Activated T-helper 2 cell treated with anti-CD3 and anti-CD28 coated beads, Interferon-gamma antibody, Interleukin-2, Interleukin-4, amounts not matched to agents 10 μg/mL and 5 μg/mL and 100 μg/mL, durations not matched to agents 14 hours and 24 hours and 36 hours (primary cell): ENCODE measurements around the gene ZNF775. TPM values are rescaled to one million over a fixed set of nuclear protein-coding genes. Genes with fewer than 3 reads are reported as not detected.

Source experiments
- DNase-seq: peaks from one replicate; pipeline ENCODE4 v3.0.0; 2021; ENCODE audit warnings: low spot score
- H3K27ac Mint-ChIP-seq: one replicate; pipeline ENCODE4 v1.8.0; 2021; ENCODE audit warnings: mixed read lengths
- H3K27me3 Mint-ChIP-seq: one replicate; pipeline ENCODE4 v1.8.0; 2021; ENCODE audit warnings: low read depth, mixed read lengths
- H3K36me3 Mint-ChIP-seq: one replicate; pipeline ENCODE4 v1.8.0; 2021; ENCODE audit warnings: low read depth, mixed read lengths
- H3K4me1 Mint-ChIP-seq: one replicate; pipeline ENCODE4 v1.8.0; 2021; ENCODE audit warnings: low read depth, mixed read lengths
- H3K4me3 Mint-ChIP-seq: one replicate; pipeline ENCODE4 v1.8.0; 2021; ENCODE audit warnings: low read depth, mild to moderate bottlenecking, moderate library complexity, mixed read lengths
- H3K9me3 Mint-ChIP-seq: one replicate; pipeline ENCODE4 v1.8.0; 2021; ENCODE audit warnings: mixed read lengths
- intact Hi-C: fragments of 100-400 bp; cut with micrococcal nuclease; formaldehyde crosslinking; loops from one replicate; pipeline ENCODE4 v1.15.1; 2023
- total RNA-seq: library from RNA; stranded (reverse); gene quantifications from 2 replicates; pipeline ENCODE4 v1.2.3, GENCODE V29; 2022

Gene ZNF775
- total RNA-seq, 1 donor from 2014 or later: 4.5 TPM

DNA sequence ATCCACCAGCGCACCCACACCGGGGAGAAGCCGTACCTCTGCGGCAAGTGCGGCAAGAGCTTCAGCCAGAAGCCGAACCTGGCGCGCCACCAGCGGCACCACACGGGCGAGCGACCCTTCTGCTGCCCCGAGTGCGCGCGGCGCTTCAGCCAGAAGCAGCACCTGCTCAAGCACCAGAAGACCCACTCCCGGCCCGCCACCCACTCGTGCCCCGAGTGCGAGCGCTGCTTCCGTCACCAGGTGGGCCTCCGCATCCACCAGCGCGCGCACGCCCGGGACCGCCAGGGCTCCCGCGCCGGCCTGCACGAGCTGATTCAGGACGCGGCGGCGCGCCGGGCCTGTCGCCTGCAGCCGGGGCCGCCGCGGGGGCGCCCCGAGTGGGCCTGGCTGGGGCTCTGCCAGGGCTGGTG is 17.7 kb downstream of the ZNF775 start:
- intact Hi-C loops: no loop called here
- H3K4me3 Mint-ChIP-seq: no peak overlapping the region
- peaks cover 24% of the 10 kb centered on the region for H3K4me1 Mint-ChIP-seq
- H3K27me3 Mint-ChIP-seq: no peaks in the 10 kb centered on the region
- H3K27ac Mint-ChIP-seq: no peak overlapping the region
- peaks cover 9% of the 10 kb centered on the region for H3K36me3 Mint-ChIP-seq
- DNase-seq: no peak
- no peaks in the 10 kb centered on the region for H3K9me3 Mint-ChIP-seq

DNA sequence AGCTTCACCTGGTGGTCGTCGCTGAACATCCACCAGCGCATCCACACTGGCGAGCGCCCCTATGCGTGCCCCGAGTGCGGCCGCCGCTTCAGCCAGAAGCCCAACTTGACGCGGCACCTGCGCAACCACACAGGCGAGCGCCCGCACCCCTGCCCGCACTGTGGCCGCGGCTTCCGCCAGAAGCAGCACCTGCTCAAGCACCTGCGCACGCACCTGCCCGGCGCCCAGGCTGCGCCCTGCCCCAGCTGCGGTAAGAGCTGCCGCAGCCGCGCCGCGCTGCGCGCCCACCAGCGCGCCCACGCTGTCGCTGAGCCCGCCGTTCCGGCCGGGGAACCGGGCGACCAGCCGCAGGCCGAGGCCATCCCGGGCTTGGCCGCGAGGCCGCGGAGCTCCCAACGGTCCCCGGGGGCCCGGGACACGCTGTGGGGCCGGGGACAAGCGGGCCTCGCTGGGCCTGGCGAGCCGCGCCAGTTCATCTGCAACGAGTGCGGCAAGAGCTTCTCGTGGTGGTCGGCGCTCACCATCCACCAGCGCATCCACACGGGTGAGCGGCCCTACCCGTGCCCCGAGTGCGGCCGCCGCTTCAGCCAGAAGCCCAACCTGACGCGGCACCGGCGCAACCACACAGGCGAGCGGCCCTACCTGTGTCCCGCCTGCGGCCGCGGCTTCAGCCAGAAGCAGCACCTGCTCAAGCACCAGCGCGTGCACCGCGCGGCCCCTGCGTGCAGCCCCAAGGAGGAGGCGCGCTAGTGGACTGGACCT is 18.4 kb downstream of the ZNF775 start:
- Mint-ChIP-seq H3K4me1 (peaks cover 27% of the 10 kb centered on the region), H3K9me3 (no peaks in the 10 kb centered on the region), H3K4me3 (no peak overlapping the region), H3K27me3 (no peaks in the 10 kb centered on the region), H3K36me3 (peaks cover 3% of the 10 kb centered on the region), H3K27ac (no peak overlapping the region)
- no peak for DNase-seq
- intact Hi-C loops: no loop called here

DNA sequence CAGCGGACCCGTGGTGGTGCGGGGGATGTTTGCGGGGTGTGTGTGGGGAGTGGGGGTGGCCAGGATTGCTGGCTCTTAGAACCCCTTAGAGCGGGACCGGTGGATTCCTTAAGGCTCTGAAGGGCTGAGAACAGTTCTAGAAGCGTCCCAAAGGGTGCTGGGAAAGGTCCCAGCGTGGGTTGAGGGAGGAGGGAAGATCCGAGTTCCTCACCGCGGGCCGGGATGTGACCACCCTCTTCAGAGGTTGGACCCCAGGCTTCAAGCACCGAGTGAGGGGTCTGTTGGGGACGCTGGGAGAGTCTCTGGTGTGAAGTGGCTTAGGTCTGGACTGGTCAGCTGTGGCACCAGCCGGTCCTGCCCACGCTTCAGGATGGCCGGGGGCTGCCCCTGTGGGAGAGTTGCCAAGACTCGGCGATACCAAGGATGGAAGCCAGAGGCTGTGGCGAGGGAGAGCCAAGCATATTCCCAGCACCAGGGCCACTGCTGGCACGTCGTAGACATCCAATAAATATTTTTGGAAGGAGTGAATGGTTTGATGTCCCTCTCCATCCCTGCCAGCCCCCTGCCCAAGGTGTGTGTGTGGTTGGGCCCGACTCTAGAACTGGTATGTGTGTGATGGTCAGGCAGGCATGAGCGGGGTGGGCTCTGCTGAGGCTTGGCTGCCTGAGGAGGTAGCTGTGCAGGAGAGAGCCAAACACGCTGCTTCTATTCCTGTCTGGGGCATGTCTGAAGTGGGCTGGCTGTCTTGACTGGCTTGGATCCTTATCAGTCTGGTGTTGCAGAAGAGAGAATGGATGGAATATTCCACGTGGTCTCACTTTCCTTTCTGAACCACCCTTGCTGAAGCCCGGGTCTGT is 19.2 kb downstream of the ZNF775 start:
- H3K9me3 Mint-ChIP-seq: no peaks in the 10 kb centered on the region
- peaks cover 28% of the 10 kb centered on the region for H3K4me1 Mint-ChIP-seq
- no peak overlapping the region for H3K4me3 Mint-ChIP-seq

DNA sequence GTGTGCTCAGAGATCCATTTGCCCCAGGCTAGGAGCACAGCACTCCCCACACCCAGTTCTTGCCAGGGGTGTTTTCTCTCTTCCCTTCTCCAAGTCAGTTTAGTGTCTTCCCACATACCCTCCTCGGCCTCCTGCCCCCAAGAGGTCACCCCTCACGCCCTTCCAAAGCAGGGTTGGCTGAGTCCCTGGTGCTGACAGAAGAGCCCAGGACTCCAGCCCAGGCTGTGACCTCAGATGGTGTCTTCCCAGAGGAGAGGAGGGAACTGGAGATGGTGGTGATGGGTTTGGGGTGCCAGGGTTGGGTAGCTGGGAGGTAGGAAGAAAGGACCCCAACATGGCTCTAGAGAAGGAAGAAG is 19.8 kb downstream of the ZNF775 start:
- Mint-ChIP-seq H3K9me3 (no peaks in the 10 kb centered on the region), H3K4me1 (peaks cover 33% of the 10 kb centered on the region), H3K27me3 (no peaks in the 10 kb centered on the region), H3K36me3 (peaks cover 3% of the 10 kb centered on the region), H3K4me3 (no peak overlapping the region), H3K27ac (no peak overlapping the region)
- intact Hi-C loops: no loop called here
- no peak for DNase-seq

More for the DNA sequence above, 19.2 kb downstream of the ZNF775 start:
- H3K27me3 Mint-ChIP-seq: no peaks in the 10 kb centered on the region
- no peak for DNase-seq
- H3K36me3 Mint-ChIP-seq: peaks cover 3% of the 10 kb centered on the region
- no peak overlapping the region for H3K27ac Mint-ChIP-seq
- intact Hi-C loops: no loop called here

DNA sequence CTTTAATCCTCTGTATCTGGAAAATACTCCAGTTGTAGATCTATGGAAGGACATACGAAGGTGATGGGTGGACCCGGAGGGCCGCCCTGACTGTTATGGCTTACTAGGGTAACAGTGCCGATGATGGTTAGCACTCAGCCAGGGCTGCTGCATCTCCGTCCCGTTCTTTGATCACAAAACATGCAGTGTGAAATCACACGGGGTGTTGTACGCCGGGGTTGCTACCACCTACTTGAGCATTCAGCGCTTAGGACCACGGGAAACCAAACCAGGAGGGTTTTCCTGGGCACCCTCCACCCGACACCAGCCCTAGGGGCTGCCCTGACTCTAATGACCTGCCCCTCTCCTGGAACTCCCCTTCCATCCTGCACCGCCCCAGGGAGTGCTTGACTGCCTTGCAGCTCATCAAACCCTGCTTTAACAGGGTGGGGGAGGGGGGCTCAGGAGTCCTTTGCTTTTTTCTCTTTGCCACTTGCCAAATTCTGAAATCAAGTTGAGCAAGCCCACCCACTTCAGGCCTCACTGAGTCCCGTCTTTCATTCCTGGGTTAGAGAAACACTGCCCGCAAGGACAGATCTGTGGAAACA is 20.4 kb downstream of the ZNF775 start:
- peaks cover 38% of the 10 kb centered on the region for H3K4me1 Mint-ChIP-seq
- no peak overlapping the region for H3K4me3 Mint-ChIP-seq
- no peaks in the 10 kb centered on the region for H3K9me3 Mint-ChIP-seq
- no peak overlapping the region for H3K27ac Mint-ChIP-seq
- H3K36me3 Mint-ChIP-seq: no peaks in the 10 kb centered on the region
- intact Hi-C loops: no loop called here
- H3K27me3 Mint-ChIP-seq: no peaks in the 10 kb centered on the region
- no peak for DNase-seq

DNA sequence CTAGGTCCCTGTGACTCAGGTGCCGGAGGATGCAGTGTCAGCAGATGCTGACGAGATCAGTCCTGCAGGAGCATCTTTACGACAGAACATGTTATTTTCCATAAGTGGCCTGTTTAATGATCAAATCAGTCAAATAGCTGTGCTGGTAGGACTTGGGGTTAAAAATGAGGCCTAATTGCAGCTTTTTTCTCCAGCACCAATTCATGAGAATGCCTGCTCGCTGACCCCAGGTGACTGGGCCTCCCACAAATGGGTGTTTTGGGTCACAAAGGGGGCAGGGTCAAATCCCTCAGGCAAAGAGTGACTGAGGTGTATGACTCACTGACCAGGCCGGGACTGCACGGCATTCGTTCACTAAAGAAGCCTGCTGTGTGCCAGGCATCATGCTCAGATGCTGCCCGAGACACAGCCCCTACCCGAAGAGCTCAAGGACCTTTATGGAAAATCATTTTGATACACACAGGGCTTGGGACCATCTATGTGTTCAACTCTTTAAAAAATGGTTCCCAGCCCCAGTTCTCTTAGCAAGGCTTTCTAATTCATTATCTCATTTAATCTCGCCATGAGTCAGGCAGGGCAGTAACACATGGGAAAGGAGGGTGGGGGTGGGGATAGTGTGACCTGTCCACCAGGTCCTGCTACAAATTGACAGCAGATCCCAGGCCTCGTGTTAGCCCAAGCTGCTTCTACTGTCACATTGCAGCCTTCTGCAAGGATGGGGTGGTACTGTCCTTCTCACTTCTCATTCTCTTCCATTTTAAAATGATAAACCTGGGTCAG is 21.1 kb downstream of the ZNF775 start:
- Mint-ChIP-seq H3K9me3 (no peaks in the 10 kb centered on the region), H3K4me1 (peaks cover 39% of the 10 kb centered on the region), H3K4me3 (no peak overlapping the region), H3K27me3 (no peaks in the 10 kb centered on the region), H3K27ac (no peak overlapping the region), H3K36me3 (no peaks in the 10 kb centered on the region)
- no peak for DNase-seq
- intact Hi-C loops: no loop called here

DNA sequence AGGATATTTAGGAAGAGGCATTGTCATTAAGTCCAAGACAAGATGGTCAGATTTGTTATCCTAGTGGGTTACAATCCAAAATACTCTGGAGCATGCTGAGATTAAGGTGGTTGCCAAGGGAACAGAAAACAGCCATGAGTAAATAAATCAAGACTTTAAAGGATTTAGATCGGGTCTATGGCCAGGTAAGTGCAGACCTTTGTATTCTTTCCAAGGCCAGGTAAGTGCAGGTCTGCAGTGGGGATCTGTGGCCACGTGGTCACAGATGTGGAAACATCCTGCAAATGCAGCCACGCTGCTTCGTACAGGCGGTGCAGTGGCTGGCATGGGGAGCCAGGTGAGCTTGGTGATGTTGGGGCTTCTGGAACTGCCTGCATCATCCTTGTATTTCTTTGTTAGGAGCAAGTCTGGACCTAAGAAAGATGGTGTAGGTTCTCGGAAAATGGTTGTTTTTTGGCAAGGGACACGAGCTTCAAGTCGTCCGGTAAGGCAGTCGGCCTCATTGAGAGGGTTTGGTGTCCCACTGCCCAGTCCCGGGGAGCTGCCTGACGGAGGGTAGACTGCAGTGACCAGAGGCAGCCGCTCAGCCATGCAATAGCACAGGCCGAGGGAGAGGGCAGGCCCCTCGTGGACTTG is 21.8 kb downstream of the ZNF775 start:
- Mint-ChIP-seq H3K27me3 (no peaks in the 10 kb centered on the region), H3K27ac (no peak overlapping the region)

DNA sequence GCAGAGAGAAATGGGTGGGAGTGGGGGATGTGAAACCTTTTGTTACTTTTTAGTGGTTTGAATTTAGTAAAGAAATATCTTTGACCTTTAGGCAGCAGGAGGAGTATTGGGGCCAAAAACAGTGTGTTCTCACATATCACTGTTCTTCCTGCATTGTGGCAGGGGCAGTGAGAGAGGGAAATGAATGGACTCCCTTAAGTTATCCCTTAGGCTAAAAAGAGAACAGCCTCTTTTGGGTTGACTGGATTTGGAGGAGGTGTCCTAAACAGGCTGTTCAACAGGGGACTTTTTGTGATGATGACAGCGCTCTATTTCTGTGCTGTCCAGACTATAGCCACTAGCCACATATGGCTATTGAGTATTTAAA is 22.3 kb downstream of the ZNF775 start:
- no peak for DNase-seq
- Mint-ChIP-seq H3K4me3 (no peak overlapping the region), H3K27me3 (no peaks in the 10 kb centered on the region), H3K4me1 (peaks cover 48% of the 10 kb centered on the region), H3K27ac (no peak overlapping the region), H3K9me3 (no peaks in the 10 kb centered on the region), H3K36me3 (no peaks in the 10 kb centered on the region)
- intact Hi-C loops: no loop called here

More for the DNA sequence above, 21.8 kb downstream of the ZNF775 start:
- no peak for DNase-seq
- intact Hi-C loops: no loop called here
- H3K4me1 Mint-ChIP-seq: peaks cover 43% of the 10 kb centered on the region
- no peak overlapping the region for H3K4me3 Mint-ChIP-seq
- no peaks in the 10 kb centered on the region for H3K36me3 Mint-ChIP-seq
- H3K9me3 Mint-ChIP-seq: no peaks in the 10 kb centered on the region

DNA sequence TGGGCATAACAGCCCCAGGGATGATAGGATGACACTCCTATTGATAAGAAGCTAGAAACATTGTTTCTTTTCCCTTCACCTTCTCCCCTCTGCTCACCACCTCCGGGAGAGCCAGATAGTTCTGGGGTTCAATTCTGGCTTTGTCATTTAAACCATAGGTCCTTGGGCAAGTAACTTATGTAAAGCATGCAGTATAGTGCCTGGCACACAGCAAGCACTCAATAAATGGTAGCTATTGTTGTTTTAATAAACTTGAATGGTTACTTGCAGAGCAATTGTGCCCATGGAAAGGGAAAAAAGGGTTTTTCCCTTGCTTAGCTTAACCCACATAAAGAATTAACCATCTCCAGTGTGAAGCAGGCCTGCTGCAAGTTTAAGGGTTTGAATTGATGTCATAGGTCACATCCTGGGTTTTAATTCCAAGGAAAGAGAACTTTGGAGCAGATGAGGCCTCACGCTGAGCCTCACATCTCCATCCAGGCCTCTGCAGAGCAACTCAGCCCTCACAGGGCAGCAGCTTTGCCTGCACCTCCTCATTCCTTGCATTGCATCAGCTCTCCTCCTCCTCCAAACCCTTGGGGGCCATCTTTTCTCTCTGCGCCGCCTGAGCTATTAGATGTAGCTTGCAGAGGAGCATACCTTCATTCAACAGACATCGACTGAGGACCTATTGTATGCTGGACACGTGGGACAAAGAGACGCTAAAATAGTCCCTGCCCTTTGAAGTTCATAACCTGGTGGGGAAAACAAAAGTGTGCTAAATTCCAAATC is 22.9 kb downstream of the ZNF775 start:
- peak overlapping the region; percentile 24 for H3K4me3 Mint-ChIP-seq
- H3K9me3 Mint-ChIP-seq: no peaks in the 10 kb centered on the region
- H3K27me3 Mint-ChIP-seq: no peaks in the 10 kb centered on the region
- intact Hi-C loops: no loop called here
- H3K27ac Mint-ChIP-seq: peak overlapping the region; percentile 31
- DNase-seq: no peak
- peaks cover 53% of the 10 kb centered on the region for H3K4me1 Mint-ChIP-seq
- H3K36me3 Mint-ChIP-seq: peaks cover 1% of the 10 kb centered on the region

DNA sequence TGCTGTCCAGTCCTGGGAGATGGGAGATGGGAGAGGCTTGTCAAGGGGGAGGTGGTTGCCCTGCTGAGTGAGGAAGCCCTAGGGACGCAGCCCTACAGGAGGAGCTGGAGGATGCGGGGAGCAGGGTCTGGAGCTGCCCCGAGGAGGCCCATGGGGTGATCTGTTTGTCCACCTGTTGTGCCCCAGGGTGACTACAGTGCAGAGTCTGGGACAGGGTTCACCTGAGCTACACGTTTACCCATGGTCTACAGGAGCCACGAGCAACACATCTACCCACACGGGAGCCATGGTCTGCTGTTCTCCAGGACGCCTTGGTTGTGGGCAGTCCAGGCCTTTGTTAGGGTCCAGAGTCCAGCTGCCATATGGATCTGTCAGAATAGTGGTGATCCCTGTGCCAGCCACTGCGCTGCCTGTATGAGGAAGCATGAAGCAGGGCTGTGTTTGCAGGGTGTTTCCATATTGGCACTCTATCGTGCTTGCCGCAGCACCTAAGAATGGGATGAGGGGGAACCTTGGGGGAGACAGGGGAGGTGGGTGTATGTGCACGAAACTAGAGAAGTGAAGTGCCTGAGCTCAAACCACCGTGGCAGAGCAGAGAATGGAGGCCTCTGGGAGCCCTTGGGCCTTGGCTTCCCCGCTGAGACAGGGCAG is 23.7 kb downstream of the ZNF775 start:
- H3K27ac Mint-ChIP-seq: peak overlapping the region; percentile 31
- H3K4me1 Mint-ChIP-seq: peaks cover 55% of the 10 kb centered on the region
- no peaks in the 10 kb centered on the region for H3K27me3 Mint-ChIP-seq
- intact Hi-C loops: no loop called here
- H3K9me3 Mint-ChIP-seq: no peaks in the 10 kb centered on the region
- peak overlapping the region; percentile 54 for H3K4me3 Mint-ChIP-seq
- H3K36me3 Mint-ChIP-seq: peaks cover 3% of the 10 kb centered on the region
- DNase-seq: no peak

DNA sequence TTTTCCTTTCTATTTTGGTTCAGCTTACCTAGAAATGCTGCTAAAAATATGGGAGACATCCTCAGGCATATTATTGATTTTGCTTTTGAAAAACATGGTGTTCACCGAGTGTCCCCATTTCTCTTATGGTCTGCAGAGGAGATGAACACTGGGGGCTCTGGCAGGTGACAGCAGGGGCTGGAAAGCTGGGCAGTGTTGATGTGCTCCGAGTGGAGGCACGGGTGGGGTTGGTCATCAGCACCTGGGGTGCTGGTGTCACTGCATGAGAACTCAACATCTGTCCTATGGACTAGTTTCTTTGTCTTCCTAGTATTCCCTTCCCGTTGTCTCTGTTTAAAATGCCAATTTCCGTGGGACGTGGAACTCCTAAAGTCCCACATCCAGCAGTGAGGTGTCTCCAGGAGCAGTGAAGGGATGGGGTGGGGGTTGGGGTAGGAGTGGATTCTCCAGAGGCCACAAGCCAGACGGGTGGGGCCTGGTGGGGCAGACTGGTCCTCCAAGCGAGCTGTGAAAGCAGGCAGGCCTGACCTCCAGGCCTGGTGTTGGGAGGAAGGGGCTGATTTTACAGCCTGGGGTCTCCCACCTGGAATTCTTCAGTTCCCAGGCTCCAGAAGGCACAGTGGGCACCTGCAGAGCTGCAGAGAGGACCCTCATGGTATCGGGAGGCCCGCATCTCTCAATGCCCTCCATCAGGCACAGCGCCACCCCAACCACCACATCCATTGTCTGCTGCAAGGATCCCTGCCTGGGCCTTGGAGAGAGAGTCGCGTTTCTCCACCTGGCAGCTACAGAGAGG is 24.4 kb downstream of the ZNF775 start:
- DNase-seq: no peak
- Mint-ChIP-seq H3K27me3 (no peaks in the 10 kb centered on the region), H3K27ac (peak overlapping the region; percentile 82), H3K4me1 (peaks cover 57% of the 10 kb centered on the region), H3K36me3 (peaks cover 5% of the 10 kb centered on the region), H3K9me3 (no peaks in the 10 kb centered on the region), H3K4me3 (peak overlapping the region; percentile 81)
- intact Hi-C loops: loop anchor here (2.0 kb wide), 1 partner anchor 47 kb away; no protein-coding TSS in a partner anchor
